Skeletal muscle cell (primary cell): ENCODE results near the gene DNM3.

ENCODE experiments used
- DNase-seq: peaks from one replicate; pipeline ENCODE4 v3.0.0-alpha.2; 2010; ENCODE audit warnings: low read depth
- H3K4me3 ChIP-seq: 2 replicates; pipeline ENCODE4 v1.5.1; 2011; ENCODE audit warnings: low read depth, mild to moderate bottlenecking, control low read depth, low read length, moderate library complexity

DNM3 gene

GRCh38 chr1:171911506-171911905 lies 70.2 kb downstream of the DNM3 start:
- no peak for DNase-seq
- no peak overlapping the region for H3K4me3 ChIP-seq

GRCh38 chr1:171912509-171913175 lies 71.3 kb downstream of the DNM3 start:
- H3K4me3 ChIP-seq = no peak overlapping the region
- DNase-seq = no peak

GRCh38 chr1:171913385-171913784 lies 72.1 kb downstream of the DNM3 start:
- no peak overlapping the region for H3K4me3 ChIP-seq
- DNase-seq = no peak

- no peak for DNase-seq
- H3K4me3 ChIP-seq = no peak overlapping the region
Observed at GRCh38 chr1:171916315-171916771, 75.0 kb downstream of the DNM3 start.

- no peak for DNase-seq
- no peak overlapping the region for H3K4me3 ChIP-seq
Observed at GRCh38 chr1:171917331-171917730, 76.0 kb downstream of the DNM3 start.

GRCh38 chr1:171919891-171920887 lies 78.9 kb downstream of the DNM3 start:
- H3K4me3 ChIP-seq = no peak overlapping the region
- DNase-seq = no peak

- H3K4me3 ChIP-seq = no peak overlapping the region
- DNase-seq = no peak
Observed at GRCh38 chr1:171922999-171923398, 81.7 kb downstream of the DNM3 start.

- H3K4me3 ChIP-seq = no peak overlapping the region
- DNase-seq = no peak
Observed at GRCh38 chr1:171929121-171929520, 87.8 kb downstream of the DNM3 start.

GRCh38 chr1:171931752-171932151 lies 90.5 kb downstream of the DNM3 start:
- DNase-seq = no peak
- no peak overlapping the region for H3K4me3 ChIP-seq

GRCh38 chr1:171934664-171935063 lies 93.4 kb downstream of the DNM3 start:
- no peak for DNase-seq
- H3K4me3 ChIP-seq = no peak overlapping the region

- DNase-seq = no peak
- no peak overlapping the region for H3K4me3 ChIP-seq
Observed at GRCh38 chr1:171935086-171935485, 93.8 kb downstream of the DNM3 start.

- no peak for DNase-seq
- no peak overlapping the region for H3K4me3 ChIP-seq
Observed at GRCh38 chr1:171935664-171936063, 94.4 kb downstream of the DNM3 start.

GRCh38 chr1:171937938-171938337 lies 96.6 kb downstream of the DNM3 start:
- no peak for DNase-seq
- no peak overlapping the region for H3K4me3 ChIP-seq

GRCh38 chr1:171939740-171940139 lies 98.4 kb downstream of the DNM3 start:
- no peak overlapping the region for H3K4me3 ChIP-seq
- no peak for DNase-seq

- H3K4me3 ChIP-seq = no peak overlapping the region
- no peak for DNase-seq
Observed at GRCh38 chr1:171940368-171940767, 99.1 kb downstream of the DNM3 start.

- DNase-seq = no peak
- H3K4me3 ChIP-seq = no peak overlapping the region
Observed at GRCh38 chr1:171941920-171942319, 100.6 kb downstream of the DNM3 start.

GRCh38 chr1:171943973-171944561 lies 102.8 kb downstream of the DNM3 start:
- no peak overlapping the region for H3K4me3 ChIP-seq
- no peak for DNase-seq

GRCh38 chr1:171948511-171948910 lies 107.2 kb downstream of the DNM3 start:
- no peak overlapping the region for H3K4me3 ChIP-seq
- DNase-seq = no peak

- DNase-seq = no peak
- H3K4me3 ChIP-seq = no peak overlapping the region
Observed at GRCh38 chr1:171949316-171949715, 108.0 kb downstream of the DNM3 start.

- no peak overlapping the region for H3K4me3 ChIP-seq
- no peak for DNase-seq
Observed at GRCh38 chr1:171953835-171954234, 112.5 kb downstream of the DNM3 start.
